ENCODE data around the gene YIPF6.
"Not testable (repeated sequence)": the region's sequence is repeated elsewhere in the genome, so short reads cannot be mapped to it uniquely, and the experiment has no call there.

The YIPF6 gene

GRCh38 chrX:68550193-68550592, 51.3 kb downstream of the YIPF6 start:
- H3K27me3 ChIP-seq (ENCODE audit: control insufficient read depth in 1 of 2, insufficient read depth in 2 of 2, low read length in 2 of 2): no peaks in the 10 kb centered on the region
- H3K9ac ChIP-seq (ENCODE audit: low read depth in 1 of 2, low read length in 2 of 2): no peak overlapping the region
- H3K4me3 ChIP-seq (ENCODE audit: low read depth in 1 of 2, low read length in 2 of 2): no peak overlapping the region
- no peaks in the 10 kb centered on the region for H3K9me3 ChIP-seq (ENCODE audit: control insufficient read depth in 1 of 2, low read length in 2 of 2)
- no peak overlapping the region for H3K27ac ChIP-seq (ENCODE audit: low read depth, low read length)
- H3K4me1 ChIP-seq (ENCODE audit: control insufficient read depth in 1 of 2, insufficient read depth in 2 of 2, low read length in 2 of 2): no peaks in the 10 kb centered on the region
- no peaks in the 10 kb centered on the region for H3K36me3 ChIP-seq (ENCODE audit: control insufficient read depth in 1 of 2, insufficient read depth in 2 of 2, low read length in 2 of 2)

GRCh38 chrX:68556036-68556435, 57.2 kb downstream of the YIPF6 start:
- Histone ChIP-seq H3K27ac (ENCODE audit: low read depth, low read length) (no peak overlapping the region), H3K4me1 (ENCODE audit: control insufficient read depth in 1 of 2, insufficient read depth in 2 of 2, low read length in 2 of 2) (no peaks in the 10 kb centered on the region), H3K9me3 (ENCODE audit: control insufficient read depth in 1 of 2, low read length in 2 of 2) (no peaks in the 10 kb centered on the region), H3K4me3 (ENCODE audit: low read depth in 1 of 2, low read length in 2 of 2) (no peak overlapping the region), H3K9ac (ENCODE audit: low read depth in 1 of 2, low read length in 2 of 2) (no peak overlapping the region), H3K27me3 (ENCODE audit: control insufficient read depth in 1 of 2, insufficient read depth in 2 of 2, low read length in 2 of 2) (no peaks in the 10 kb centered on the region), H3K36me3 (ENCODE audit: control insufficient read depth in 1 of 2, insufficient read depth in 2 of 2, low read length in 2 of 2) (no peaks in the 10 kb centered on the region)

GRCh38 chrX:68557126-68557525, 58.3 kb downstream of the YIPF6 start:
- H3K27ac ChIP-seq (ENCODE audit: low read depth, low read length); H3K9me3 ChIP-seq (ENCODE audit: control insufficient read depth in 1 of 2, low read length in 2 of 2); H3K4me1 ChIP-seq (ENCODE audit: control insufficient read depth in 1 of 2, insufficient read depth in 2 of 2, low read length in 2 of 2); H3K4me3 ChIP-seq (ENCODE audit: low read depth in 1 of 2, low read length in 2 of 2); H3K9ac ChIP-seq (ENCODE audit: low read depth in 1 of 2, low read length in 2 of 2); H3K36me3 ChIP-seq (ENCODE audit: control insufficient read depth in 1 of 2, insufficient read depth in 2 of 2, low read length in 2 of 2); H3K27me3 ChIP-seq (ENCODE audit: control insufficient read depth in 1 of 2, insufficient read depth in 2 of 2, low read length in 2 of 2): not testable (repeated sequence)

GRCh38 chrX:68559905-68560304, 61.1 kb downstream of the YIPF6 start:
- H3K4me1 ChIP-seq (ENCODE audit: control insufficient read depth in 1 of 2, insufficient read depth in 2 of 2, low read length in 2 of 2); H3K9me3 ChIP-seq (ENCODE audit: control insufficient read depth in 1 of 2, low read length in 2 of 2); H3K27me3 ChIP-seq (ENCODE audit: control insufficient read depth in 1 of 2, insufficient read depth in 2 of 2, low read length in 2 of 2); H3K27ac ChIP-seq (ENCODE audit: low read depth, low read length); H3K9ac ChIP-seq (ENCODE audit: low read depth in 1 of 2, low read length in 2 of 2); H3K4me3 ChIP-seq (ENCODE audit: low read depth in 1 of 2, low read length in 2 of 2); H3K36me3 ChIP-seq (ENCODE audit: control insufficient read depth in 1 of 2, insufficient read depth in 2 of 2, low read length in 2 of 2): not testable (repeated sequence)

GRCh38 chrX:68568136-68568535, 69.3 kb downstream of the YIPF6 start:
- Histone ChIP-seq H3K4me1 (ENCODE audit: control insufficient read depth in 1 of 2, insufficient read depth in 2 of 2, low read length in 2 of 2) (no peaks in the 10 kb centered on the region), H3K9ac (ENCODE audit: low read depth in 1 of 2, low read length in 2 of 2) (no peak overlapping the region), H3K9me3 (ENCODE audit: control insufficient read depth in 1 of 2, low read length in 2 of 2) (no peaks in the 10 kb centered on the region), H3K27me3 (ENCODE audit: control insufficient read depth in 1 of 2, insufficient read depth in 2 of 2, low read length in 2 of 2) (no peaks in the 10 kb centered on the region), H3K36me3 (ENCODE audit: control insufficient read depth in 1 of 2, insufficient read depth in 2 of 2, low read length in 2 of 2) (no peaks in the 10 kb centered on the region), H3K27ac (ENCODE audit: low read depth, low read length) (no peak overlapping the region), H3K4me3 (ENCODE audit: low read depth in 1 of 2, low read length in 2 of 2) (no peak overlapping the region)

GRCh38 chrX:68570598-68570997, 71.7 kb downstream of the YIPF6 start:
- Histone ChIP-seq H3K4me3 (ENCODE audit: low read depth in 1 of 2, low read length in 2 of 2) (no peak overlapping the region), H3K27ac (ENCODE audit: low read depth, low read length) (no peak overlapping the region), H3K4me1 (ENCODE audit: control insufficient read depth in 1 of 2, insufficient read depth in 2 of 2, low read length in 2 of 2) (no peaks in the 10 kb centered on the region), H3K9me3 (ENCODE audit: control insufficient read depth in 1 of 2, low read length in 2 of 2) (no peaks in the 10 kb centered on the region), H3K9ac (ENCODE audit: low read depth in 1 of 2, low read length in 2 of 2) (no peak overlapping the region), H3K36me3 (ENCODE audit: control insufficient read depth in 1 of 2, insufficient read depth in 2 of 2, low read length in 2 of 2) (no peaks in the 10 kb centered on the region), H3K27me3 (ENCODE audit: control insufficient read depth in 1 of 2, insufficient read depth in 2 of 2, low read length in 2 of 2) (no peaks in the 10 kb centered on the region)

GRCh38 chrX:68571292-68571609, 72.4 kb downstream of the YIPF6 start:
- no peaks in the 10 kb centered on the region for H3K27me3 ChIP-seq (ENCODE audit: control insufficient read depth in 1 of 2, insufficient read depth in 2 of 2, low read length in 2 of 2)
- H3K36me3 ChIP-seq (ENCODE audit: control insufficient read depth in 1 of 2, insufficient read depth in 2 of 2, low read length in 2 of 2): no peaks in the 10 kb centered on the region
- H3K9me3 ChIP-seq (ENCODE audit: control insufficient read depth in 1 of 2, low read length in 2 of 2): no peaks in the 10 kb centered on the region
- H3K4me1 ChIP-seq (ENCODE audit: control insufficient read depth in 1 of 2, insufficient read depth in 2 of 2, low read length in 2 of 2): no peaks in the 10 kb centered on the region
- H3K27ac ChIP-seq (ENCODE audit: low read depth, low read length): no peak overlapping the region
- H3K9ac ChIP-seq (ENCODE audit: low read depth in 1 of 2, low read length in 2 of 2): no peak overlapping the region
- H3K4me3 ChIP-seq (ENCODE audit: low read depth in 1 of 2, low read length in 2 of 2): no peak overlapping the region

- no peaks in the 10 kb centered on the region for H3K9me3 ChIP-seq (ENCODE audit: control insufficient read depth in 1 of 2, low read length in 2 of 2)
Measured at GRCh38 chrX:68571610-68572311, 72.9 kb downstream of the YIPF6 start.

GRCh38 chrX:68574240-68574639, 75.4 kb downstream of the YIPF6 start:
- H3K27me3 ChIP-seq (ENCODE audit: control insufficient read depth in 1 of 2, insufficient read depth in 2 of 2, low read length in 2 of 2): no peaks in the 10 kb centered on the region
- no peak overlapping the region for H3K9ac ChIP-seq (ENCODE audit: low read depth in 1 of 2, low read length in 2 of 2)
- no peaks in the 10 kb centered on the region for H3K9me3 ChIP-seq (ENCODE audit: control insufficient read depth in 1 of 2, low read length in 2 of 2)
- no peak overlapping the region for H3K27ac ChIP-seq (ENCODE audit: low read depth, low read length)
- no peaks in the 10 kb centered on the region for H3K4me1 ChIP-seq (ENCODE audit: control insufficient read depth in 1 of 2, insufficient read depth in 2 of 2, low read length in 2 of 2)
- no peak overlapping the region for H3K4me3 ChIP-seq (ENCODE audit: low read depth in 1 of 2, low read length in 2 of 2)
- no peaks in the 10 kb centered on the region for H3K36me3 ChIP-seq (ENCODE audit: control insufficient read depth in 1 of 2, insufficient read depth in 2 of 2, low read length in 2 of 2)

More at GRCh38 chrX:68571610-68572311, 72.9 kb downstream of the YIPF6 start:
- no peaks in the 10 kb centered on the region for H3K27me3 ChIP-seq (ENCODE audit: control insufficient read depth in 1 of 2, insufficient read depth in 2 of 2, low read length in 2 of 2)
- H3K4me3 ChIP-seq (ENCODE audit: low read depth in 1 of 2, low read length in 2 of 2): no peak overlapping the region
- no peaks in the 10 kb centered on the region for H3K4me1 ChIP-seq (ENCODE audit: control insufficient read depth in 1 of 2, insufficient read depth in 2 of 2, low read length in 2 of 2)
- no peaks in the 10 kb centered on the region for H3K36me3 ChIP-seq (ENCODE audit: control insufficient read depth in 1 of 2, insufficient read depth in 2 of 2, low read length in 2 of 2)
- no peak overlapping the region for H3K9ac ChIP-seq (ENCODE audit: low read depth in 1 of 2, low read length in 2 of 2)
- no peak overlapping the region for H3K27ac ChIP-seq (ENCODE audit: low read depth, low read length)

GRCh38 chrX:68579810-68580209, 81.0 kb downstream of the YIPF6 start:
- Histone ChIP-seq H3K9ac (ENCODE audit: low read depth in 1 of 2, low read length in 2 of 2) (no peak overlapping the region), H3K4me3 (ENCODE audit: low read depth in 1 of 2, low read length in 2 of 2) (no peak overlapping the region), H3K9me3 (ENCODE audit: control insufficient read depth in 1 of 2, low read length in 2 of 2) (no peaks in the 10 kb centered on the region), H3K4me1 (ENCODE audit: control insufficient read depth in 1 of 2, insufficient read depth in 2 of 2, low read length in 2 of 2) (no peaks in the 10 kb centered on the region), H3K27me3 (ENCODE audit: control insufficient read depth in 1 of 2, insufficient read depth in 2 of 2, low read length in 2 of 2) (no peaks in the 10 kb centered on the region), H3K36me3 (ENCODE audit: control insufficient read depth in 1 of 2, insufficient read depth in 2 of 2, low read length in 2 of 2) (no peaks in the 10 kb centered on the region), H3K27ac (ENCODE audit: low read depth, low read length) (no peak overlapping the region)

GRCh38 chrX:68584221-68584620, 85.4 kb downstream of the YIPF6 start:
- no peak overlapping the region for H3K9ac ChIP-seq (ENCODE audit: low read depth in 1 of 2, low read length in 2 of 2)
- H3K36me3 ChIP-seq (ENCODE audit: control insufficient read depth in 1 of 2, insufficient read depth in 2 of 2, low read length in 2 of 2): no peaks in the 10 kb centered on the region
- H3K27ac ChIP-seq (ENCODE audit: low read depth, low read length): no peak overlapping the region
- no peaks in the 10 kb centered on the region for H3K4me1 ChIP-seq (ENCODE audit: control insufficient read depth in 1 of 2, insufficient read depth in 2 of 2, low read length in 2 of 2)
- no peaks in the 10 kb centered on the region for H3K9me3 ChIP-seq (ENCODE audit: control insufficient read depth in 1 of 2, low read length in 2 of 2)
- H3K27me3 ChIP-seq (ENCODE audit: control insufficient read depth in 1 of 2, insufficient read depth in 2 of 2, low read length in 2 of 2): no peaks in the 10 kb centered on the region
- H3K4me3 ChIP-seq (ENCODE audit: low read depth in 1 of 2, low read length in 2 of 2): no peak overlapping the region

Measured in duodenal mucosa (tissue), 2 donors.